Activated CD8-positive, alpha-beta memory T cell treated with anti-CD3 and anti-CD28 coated beads, Interleukin-2, amount 50 U/mL, for 4 hours (primary cell): ENCODE measurements around the gene AP1G2.
"Not testable (repeated sequence)": the region's sequence is repeated elsewhere in the genome, so short reads cannot be mapped to it uniquely, and the experiment has no call there.

ENCODE experiments used
- DNase-seq: peaks from one replicate; pipeline ENCODE4 v3.0.0-alpha.2; 2020

Gene AP1G2

DNA sequence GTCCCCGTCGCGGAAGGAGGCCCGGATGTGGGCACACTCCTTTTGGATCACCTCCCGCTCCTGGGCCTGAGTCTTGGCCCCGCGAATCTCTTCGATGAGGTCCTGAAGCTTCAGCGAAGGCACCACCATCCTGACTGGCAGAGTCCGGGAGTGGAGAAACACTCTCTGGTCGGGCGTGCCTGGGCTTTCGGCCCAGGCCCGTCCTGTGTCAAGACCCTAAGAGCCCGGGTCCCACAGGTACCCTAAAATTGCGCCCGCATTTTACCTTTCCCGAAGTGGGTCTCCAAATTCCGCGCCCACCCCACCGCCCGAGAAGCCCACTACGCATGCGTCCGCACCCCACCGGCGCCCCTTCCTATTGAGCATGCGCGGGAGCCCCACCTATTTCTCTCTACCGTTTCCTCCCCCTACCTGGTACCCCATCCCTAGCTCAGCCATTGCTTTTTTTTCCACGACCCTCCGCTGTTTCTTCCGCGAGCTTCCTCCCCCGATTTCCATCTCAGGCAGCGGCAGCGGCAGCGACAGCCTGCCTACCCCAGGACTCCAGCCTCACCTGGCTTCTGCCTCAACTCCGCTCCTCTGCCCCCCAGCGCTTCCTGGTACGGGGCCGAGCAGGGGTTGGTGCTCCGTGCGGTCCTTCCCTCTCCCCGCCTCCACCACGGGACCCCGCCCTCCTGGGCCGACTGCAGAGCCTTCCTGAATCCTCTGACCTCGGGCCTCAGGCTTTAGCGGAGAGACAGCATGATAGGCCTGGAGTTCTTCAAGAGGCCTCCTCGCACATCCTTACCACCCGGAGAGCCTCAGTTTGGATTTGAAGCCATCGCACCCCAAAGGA, at the start of gene AP1G2:
Gene AP1G2 (minus strand): TSS at position 606 of the 835 bp plus-strand sequence. CDS start 477 bp downstream, at position 129.
- peak; percentile 83 for DNase-seq

DNA sequence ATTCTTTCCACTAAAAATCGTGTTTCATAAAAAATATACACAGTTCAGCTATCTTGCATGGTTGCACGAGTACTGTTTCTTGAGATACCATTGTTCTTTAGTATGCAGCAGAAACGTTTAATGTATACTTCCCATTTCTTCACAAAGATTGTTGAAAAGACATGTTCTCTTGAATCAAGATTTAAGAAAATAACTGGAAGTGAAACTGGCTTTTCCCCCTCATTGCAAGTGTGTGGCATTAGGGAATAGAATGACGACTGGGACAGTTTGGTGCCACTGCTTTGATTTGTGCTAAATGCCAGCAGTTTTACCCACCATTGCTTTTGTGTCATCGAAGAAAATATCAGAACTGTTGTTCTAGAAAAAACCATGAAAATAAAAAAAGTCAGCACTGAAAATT, 48.3 kb upstream of the AP1G2 start:
- no peak for DNase-seq

DNA sequence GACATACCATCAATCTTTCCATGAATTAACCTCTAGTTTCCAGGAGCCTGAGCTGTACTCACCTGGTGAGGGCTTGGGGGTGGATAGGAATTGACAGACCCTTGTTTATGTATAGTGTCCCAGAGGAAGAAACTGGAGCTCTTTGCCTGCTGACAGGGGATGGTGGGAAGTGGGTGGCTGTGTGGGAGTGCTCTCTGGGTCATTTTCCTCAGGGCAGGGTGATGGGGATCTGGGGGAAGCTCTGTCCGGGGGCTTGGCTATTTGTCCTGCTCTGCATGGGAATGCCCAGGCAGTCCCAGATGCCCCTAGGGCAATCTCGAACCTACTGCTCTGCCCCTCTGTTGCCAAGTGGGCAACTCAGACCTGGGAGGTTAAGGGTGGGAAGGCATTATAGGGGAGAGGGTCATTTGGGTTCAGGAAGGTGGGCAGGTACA, 46.8 kb upstream of the AP1G2 start:
- no peak for DNase-seq

DNA sequence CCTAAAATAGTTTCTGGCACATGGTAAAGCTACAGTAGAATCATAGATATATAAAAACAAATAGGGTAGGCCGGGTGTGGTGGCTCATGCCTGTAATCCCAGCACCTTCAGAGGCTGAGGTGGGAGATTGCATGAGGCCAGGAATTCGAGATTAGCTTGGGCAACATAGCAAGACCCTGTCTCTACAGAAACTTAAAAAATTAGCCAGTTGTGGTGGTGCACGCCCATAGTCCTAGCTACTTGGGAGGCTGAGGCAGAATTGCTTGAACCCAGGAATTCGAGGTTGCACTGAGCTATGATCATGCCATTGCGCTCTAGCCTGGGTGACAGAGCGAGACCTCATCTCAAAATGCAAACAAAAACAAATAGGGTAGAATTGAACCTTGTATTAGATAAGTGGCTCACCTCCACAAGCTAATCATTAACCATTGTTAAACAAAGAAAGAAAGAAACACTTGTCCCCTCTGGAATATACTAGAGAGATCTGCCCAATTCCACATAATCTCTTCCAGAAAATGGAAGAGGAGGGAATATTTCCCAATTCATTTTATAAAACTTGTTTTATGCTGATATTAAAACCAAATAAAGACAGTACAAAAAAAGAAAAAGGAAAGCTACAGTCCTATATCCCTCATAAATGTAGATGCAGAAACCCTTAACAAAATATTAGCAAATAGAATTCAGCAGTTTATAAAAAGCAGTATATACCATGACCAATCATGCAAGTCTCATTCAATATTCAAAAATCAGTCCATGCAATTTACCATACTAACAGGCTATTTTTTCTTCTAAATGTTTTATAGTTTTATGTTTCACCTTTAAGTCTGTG, 45.9 kb upstream of the AP1G2 start:
- no peak for DNase-seq

DNA sequence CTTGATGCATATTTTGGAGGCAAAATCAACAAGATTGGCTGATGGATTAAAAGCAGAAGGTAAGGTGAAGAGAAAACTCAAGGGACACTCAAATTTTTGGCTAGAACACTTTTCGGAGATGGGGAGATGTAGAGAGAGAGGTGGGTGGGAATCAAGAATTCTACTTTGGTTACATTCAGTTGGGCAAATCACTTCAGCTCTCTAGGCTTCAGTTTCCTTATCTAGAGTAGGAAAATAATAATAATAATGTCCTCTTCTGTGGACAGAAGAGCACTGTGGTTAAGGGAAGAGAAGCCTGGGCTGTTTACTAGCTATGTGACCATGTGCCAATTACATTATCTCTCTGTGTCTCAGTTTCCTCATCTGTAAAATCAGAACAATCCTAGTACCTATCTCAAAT, 45.2 kb upstream of the AP1G2 start:
- DNase-seq: no peak

- DNase-seq: no peak
These were observed 44.8 kb upstream of the AP1G2 start for GRCh38 chr14:23612354-23612732.

DNA sequence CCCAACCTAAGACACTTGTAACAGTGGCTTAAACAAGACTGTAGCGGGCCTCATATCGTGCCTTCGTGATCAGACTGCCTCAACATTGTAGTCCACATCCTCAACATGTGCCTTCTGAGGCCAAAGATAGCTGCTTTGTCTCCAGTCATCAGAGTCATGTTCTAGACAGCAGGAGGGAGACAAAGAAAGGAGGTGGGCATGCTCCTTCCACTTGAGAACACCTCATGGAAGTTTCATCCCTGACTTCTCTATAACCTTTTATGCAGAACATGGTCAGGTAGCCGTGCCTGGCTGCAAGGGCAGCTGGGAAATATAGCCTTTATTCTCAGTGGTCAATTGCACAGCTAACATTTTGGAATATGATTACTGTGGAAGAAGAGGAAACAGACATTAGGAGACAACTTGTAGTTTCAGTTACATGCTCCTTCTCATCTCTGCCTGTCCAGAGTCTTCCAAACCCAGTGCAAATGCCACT, 43.3 kb upstream of the AP1G2 start:
- DNase-seq: no peak

- DNase-seq: no peak
These were observed 42.7 kb upstream of the AP1G2 start for GRCh38 chr14:23610090-23610814.

GRCh38 chr14:23609411-23610089, 42.0 kb upstream of the AP1G2 start:
- DNase-seq: not testable (repeated sequence)

DNA sequence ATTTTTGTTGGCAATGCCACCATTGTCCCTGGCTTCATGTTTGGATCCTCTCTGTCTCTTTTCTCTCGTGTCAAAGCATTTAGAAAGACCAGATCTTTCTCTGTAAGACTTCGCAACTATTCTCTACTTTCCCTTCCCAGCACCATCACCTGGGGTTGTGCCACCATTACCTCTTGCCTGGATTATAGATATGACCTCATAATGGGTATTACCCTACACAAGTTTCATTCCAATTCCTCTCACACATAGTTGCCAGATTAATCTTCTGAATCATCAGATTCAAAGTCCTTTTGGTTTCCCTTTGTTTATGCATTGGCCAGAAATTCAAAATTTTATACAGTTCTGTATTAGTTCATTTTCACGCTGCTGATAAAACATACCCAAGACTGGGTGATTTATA, 41.4 kb upstream of the AP1G2 start:
- no peak for DNase-seq

DNA sequence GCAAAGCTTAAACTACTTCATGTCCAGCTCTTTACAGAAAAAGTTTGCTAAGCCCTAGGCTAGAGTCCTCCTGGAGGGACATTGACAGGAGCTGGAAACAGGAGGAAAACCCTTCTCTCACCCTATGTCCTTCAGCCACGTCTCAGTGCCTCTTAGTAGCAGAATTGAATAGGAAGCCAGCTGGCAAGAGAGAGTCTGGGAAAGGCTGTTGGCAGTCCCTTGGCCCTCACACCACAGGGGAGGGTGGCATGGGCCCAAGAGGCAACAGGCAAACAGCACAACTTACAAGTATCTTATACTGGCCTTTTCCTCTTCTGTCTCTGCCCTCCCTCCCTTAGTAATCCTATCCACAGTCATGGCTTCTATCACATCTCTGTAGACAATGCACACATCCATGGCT, 40.9 kb upstream of the AP1G2 start:
- no peak for DNase-seq

DNA sequence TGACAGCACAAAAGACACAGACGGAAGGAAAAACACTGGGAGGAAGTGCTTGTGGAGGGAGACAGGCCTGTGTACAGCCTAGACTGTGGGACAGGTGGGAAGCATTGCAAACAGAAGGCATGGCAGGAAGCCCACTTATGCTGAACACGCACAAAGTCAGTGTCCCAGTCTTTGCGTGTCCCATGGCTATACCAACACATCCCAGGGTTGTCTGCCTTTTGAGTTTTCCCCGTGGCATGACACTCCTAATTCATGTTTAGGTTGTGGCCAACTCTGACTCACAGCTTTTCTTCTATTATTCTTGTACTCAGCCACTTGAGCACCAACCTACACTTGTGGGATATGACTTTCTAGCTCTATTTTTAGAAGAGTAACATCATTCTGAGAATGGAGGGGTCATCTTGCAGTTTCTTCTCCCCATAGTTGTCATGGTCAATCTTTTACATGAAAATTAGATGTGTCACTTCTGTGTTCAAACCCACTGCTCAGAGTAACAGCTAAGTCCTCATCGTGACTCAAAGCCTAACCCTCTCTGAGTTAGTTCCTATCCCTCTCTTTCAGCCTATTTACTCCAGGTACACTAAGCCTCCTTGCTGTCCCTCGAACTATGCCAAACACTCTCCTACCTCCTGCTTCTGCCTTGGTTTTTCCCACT, 38.5 kb upstream of the AP1G2 start:
- no peak for DNase-seq

DNA sequence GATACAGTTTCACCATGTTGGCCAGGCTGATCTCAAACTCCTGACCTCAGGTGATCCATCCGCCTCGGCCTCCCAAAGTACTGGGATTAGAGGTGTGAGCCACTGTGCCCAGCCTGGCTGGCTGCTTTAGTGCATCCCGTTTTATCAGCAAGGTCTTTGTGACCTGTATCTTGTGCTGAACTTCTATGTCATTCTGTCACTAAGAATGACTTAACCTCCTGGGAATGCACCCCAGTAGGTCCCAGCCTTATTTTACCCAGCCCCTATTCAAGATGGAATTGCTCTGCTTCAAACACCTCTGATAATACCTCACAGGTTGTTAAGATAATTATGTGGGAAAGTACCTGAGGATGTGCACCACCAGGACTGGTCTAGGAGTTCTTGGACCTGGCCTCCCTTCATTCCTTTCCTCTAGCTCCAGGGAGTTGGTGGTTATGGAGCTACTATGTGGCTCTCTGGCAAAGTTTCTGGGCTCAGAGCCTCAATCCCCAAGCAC, 37.1 kb upstream of the AP1G2 start:
- no peak for DNase-seq

DNA sequence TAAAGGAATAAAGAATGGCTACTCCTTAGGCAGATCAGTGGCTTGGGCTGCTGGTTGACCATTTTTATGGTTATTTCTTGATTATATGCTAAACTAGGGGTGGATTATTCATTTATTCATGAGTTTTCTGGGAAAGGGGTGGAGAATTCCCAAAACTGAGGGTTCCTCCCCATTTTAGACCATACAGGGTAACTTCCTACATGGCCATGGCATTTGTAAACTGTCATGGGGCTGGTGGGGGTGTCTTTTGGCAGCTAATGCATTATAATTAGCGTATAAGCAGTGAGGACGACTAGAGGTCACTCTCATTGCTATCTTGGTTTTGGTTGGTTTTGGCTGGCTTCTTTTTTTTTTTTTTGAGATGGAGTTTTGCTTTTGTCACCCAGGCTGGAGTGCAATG, 36.6 kb upstream of the AP1G2 start:
- no peak for DNase-seq

DNA sequence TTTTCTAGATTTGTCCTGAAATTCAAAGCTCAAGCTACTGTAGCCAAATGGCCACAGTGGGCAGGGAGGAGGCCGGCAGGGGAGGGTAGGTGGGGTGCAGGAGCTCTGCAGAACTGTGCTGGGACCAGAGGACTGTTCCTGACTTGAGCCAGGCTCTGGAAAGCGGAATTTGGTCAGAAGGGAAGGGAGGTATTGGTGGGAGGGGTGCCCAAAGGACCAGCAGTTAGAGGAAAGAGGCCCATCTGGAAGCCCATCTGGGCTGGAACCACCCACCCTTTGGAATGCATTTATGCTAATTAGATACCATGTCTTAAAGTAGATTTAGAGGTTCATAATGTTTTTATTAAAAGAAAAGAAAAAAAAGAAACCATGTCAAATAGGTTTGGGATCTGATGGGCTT, 35.5 kb upstream of the AP1G2 start:
- no peak for DNase-seq

DNA sequence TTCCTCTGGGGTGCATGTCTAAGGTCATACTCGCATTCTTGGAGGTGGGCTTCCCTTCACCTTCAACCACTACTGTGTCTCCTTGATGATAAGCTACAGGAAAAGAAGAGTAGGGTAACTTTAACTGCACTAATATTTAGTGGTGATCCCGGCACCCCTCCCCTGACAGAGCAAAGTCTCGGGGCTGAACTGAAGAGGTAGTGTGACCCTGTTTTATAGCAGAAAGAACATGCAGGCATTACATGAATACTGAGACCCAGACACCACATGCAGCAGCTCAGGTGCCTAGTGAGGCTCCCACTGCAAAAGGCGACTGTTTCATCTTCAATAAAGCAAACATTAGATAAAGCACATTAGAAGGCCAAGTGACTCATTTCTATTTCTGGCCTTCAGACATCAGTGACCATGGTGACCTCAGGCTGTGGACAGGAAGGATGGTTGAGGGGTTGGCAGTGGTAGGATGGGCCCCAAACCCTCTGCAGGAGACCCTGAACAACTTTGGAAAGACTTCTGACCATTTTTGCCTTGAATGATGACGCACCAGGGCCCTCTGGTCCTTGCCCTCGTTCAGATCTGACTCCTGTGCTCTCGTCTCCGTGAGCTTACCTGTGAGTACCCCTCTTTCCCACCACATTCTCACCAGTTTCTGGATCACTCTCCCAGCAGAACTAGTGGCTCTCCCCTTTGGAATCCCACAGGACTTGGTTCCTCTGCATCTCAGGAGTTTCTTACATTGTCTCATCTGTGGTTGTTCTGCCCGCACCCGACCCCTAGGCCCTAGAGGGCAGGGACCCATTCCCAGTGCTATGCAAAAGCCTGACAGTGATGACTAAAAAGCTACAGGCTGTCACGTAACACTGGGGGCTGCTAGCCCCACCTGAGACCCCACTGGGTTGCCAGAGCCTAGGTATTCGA, 34.8 kb upstream of the AP1G2 start:
- no peak for DNase-seq

DNA sequence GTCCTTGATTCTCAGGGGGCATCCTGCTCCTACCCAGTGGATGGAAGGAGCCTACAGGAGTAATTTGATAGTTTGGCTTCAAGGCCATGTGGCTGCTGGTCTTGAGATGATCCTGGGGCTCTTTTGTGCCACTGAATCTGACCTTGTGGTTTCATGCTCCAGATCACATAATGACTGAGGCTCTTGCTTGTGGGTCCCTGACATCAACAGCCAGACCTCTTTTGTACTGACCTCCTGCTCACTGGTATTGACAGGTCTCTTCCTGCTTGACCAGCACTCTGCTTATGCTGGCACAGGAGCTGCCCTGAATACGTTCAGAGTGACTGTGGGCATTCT, 34.2 kb upstream of the AP1G2 start:
- DNase-seq: no peak

GRCh38 chr14:23601424-23601823, 33.8 kb upstream of the AP1G2 start:
- DNase-seq: no peak

- DNase-seq: no peak
These were observed 33.2 kb upstream of the AP1G2 start for GRCh38 chr14:23600806-23601205.

- DNase-seq: no peak
These were observed 32.7 kb upstream of the AP1G2 start for GRCh38 chr14:23600322-23600707.

GRCh38 chr14:23594191-23594590, 26.6 kb upstream of the AP1G2 start:
- DNase-seq: not testable (repeated sequence)
